ACC112 (cell line): Measurements from ENCODE around the gene GPX7.
"Not testable (repeated sequence)": the region's sequence is repeated elsewhere in the genome, so short reads cannot be mapped to it uniquely, and the experiment has no call there.

Source experiments
- H2AFZ ChIP-seq: fragments of 200-600 bp; sonication (generic); one replicate; pipeline ENCODE4 v1.6.0; 2017; ENCODE audit warnings: antibody characterized with exemption, low read length; ENCODE audit not compliant: unreplicated experiment
- H3K27ac ChIP-seq: fragments of 200-600 bp; sonication (generic); 2 replicates; pipeline ENCODE4 v1.5.1; 2014; ENCODE audit warnings: low read depth, mild to moderate bottlenecking, antibody characterized with exemption, low read length, moderate library complexity
- H3K27me3 ChIP-seq: fragments of 200-600 bp; sonication (generic); 2 replicates; pipeline ENCODE4 v1.6.1; 2014; ENCODE audit warnings: mild to moderate bottlenecking, antibody characterized with exemption, low read length, moderate library complexity, mixed read lengths; ENCODE audit not compliant: insufficient read depth
- H3K36me3 ChIP-seq: fragments of 200-600 bp; sonication (generic); 2 replicates; pipeline ENCODE4 v1.6.1; 2016; ENCODE audit warnings: mild to moderate bottlenecking, antibody characterized with exemption, low read length, moderate library complexity, mixed read lengths; ENCODE audit not compliant: insufficient read depth
- H3K4me1 ChIP-seq: fragments of 200-600 bp; sonication (generic); one replicate; pipeline ENCODE4 v1.6.1; 2016; ENCODE audit warnings: low read length, mixed read lengths; ENCODE audit not compliant: insufficient read depth, unreplicated experiment, control insufficient read depth
- H3K4me3 ChIP-seq: fragments of 200-600 bp; sonication (generic); 2 replicates; pipeline ENCODE4 v1.5.1; 2014; ENCODE audit warnings: mild to moderate bottlenecking, low read depth, low read length
- H3K79me2 ChIP-seq: fragments of 200-600 bp; sonication (generic); one replicate; pipeline ENCODE4 v1.6.0; 2016; ENCODE audit warnings: low read length; ENCODE audit not compliant: control insufficient read depth, unreplicated experiment, insufficient read depth

The GPX7 gene

DNA sequence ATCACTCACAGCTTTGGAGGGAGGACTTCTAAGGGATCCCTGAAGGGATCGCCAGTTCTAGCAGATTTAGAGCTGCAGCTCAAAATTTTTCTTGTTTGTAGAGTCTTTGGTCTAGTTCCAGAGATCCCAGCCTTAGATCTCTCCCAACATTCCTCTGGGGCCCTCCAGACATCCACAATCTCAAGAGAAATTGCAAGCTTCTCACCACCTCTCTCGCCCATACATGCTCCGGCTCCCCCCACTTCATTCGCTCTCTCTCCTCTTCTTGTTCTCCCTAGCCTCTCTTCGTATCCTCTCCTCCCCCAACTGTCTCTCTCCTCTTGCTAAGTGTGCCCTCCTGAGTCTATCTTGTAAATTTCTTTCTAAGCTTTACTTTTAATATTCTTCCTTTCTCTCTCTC is 34.2 kb upstream of the GPX7 start:
- Histone ChIP-seq H3K79me2 (no peaks in the 10 kb centered on the region), H3K36me3 (no peaks in the 10 kb centered on the region), H3K4me3 (no peak overlapping the region), H3K4me1 (no peaks in the 10 kb centered on the region), H3K27me3 (no peaks in the 10 kb centered on the region), H3K27ac (no peak overlapping the region), H2AFZ (peak overlapping the region; percentile 11)

DNA sequence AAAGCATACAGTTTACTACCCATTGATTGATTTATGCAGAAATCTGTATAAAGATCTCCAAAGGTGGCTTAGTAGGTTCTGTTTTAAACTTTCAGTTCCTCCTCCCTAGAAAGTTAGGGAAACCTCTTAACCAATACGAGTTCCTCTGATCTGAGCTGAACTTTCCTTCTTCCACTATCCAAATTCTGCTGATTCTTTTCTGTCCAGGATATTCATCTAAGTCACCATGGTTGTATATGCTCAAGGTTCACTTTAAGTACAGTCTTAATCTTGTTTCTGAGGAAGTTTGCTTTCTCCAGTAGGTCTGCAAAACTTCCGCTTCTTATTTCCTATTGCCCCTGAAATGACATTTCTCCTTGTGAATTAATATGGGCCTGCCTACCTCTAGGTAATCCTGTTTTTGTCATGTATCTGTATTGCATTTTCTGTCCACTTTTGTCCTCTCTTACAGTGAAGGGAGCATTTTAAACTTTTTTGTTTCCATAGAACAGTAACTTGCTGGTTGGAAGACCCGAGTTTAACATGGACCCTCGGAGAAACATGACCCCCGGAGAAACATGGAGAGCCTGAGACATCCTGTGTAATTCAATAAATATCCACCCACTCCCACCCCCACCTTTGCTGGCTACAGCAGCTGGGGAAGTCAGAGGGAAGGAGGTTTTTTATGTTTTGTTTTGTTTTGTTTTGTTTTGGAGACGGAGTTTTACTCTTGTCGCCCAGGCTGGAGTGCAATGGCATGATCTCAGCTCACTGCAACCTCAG is 32.5 kb upstream of the GPX7 start:
- Histone ChIP-seq H3K4me1 (peaks cover 5% of the 10 kb centered on the region), H3K27me3 (no peaks in the 10 kb centered on the region), H3K4me3 (no peak overlapping the region), H3K27ac (no peak overlapping the region), H2AFZ (peak overlapping the region; percentile 30), H3K36me3 (no peaks in the 10 kb centered on the region), H3K79me2 (no peaks in the 10 kb centered on the region)

DNA sequence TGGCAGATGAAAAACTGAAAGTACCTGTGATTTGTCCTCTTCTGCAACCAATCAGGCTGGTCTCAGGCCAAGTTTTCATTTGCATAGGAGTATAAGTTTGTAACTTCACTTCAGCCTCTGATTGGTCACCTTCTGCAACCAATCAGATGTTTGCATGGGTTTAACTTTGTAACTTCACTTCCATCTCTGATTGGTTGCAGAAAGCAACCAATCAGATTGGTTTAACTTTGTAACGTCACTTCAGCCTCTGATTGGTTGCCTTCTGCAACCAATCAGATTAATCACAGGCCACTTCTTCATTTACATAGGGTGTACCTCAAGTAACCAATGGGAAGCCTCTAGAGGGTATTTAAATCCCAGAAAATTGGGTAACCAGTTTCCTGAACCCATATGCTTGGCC is 30.4 kb upstream of the GPX7 start:
- no peak overlapping the region for H3K27ac ChIP-seq
- no peaks in the 10 kb centered on the region for H3K36me3 ChIP-seq
- H3K4me1 ChIP-seq, result peaks cover 9% of the 10 kb centered on the region
- H3K4me3 ChIP-seq, result no peak overlapping the region
- no peaks in the 10 kb centered on the region for H3K79me2 ChIP-seq
- H3K27me3 ChIP-seq, result no peaks in the 10 kb centered on the region
- no peak overlapping the region for H2AFZ ChIP-seq

DNA sequence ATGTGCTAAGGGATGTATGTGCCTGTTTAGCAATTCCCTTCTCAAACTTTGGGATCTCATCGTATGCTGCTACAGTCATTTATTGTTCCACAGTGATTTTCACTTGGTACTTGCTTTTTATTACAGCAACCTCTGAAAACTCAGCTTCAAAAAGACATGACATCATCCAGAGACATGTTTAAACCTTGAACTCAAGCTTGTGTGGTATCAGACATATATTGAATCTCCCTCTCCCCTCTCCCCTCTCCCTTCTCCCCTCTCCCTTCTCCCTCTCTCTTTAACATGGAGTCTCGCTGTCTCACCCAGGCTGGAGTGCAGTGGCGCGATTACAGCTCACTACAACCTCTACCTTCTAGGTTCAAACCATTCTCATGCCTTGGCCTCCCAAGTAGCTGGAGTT is 29.8 kb upstream of the GPX7 start:
- no peaks in the 10 kb centered on the region for H3K79me2 ChIP-seq
- no peak overlapping the region for H3K4me3 ChIP-seq
- H3K36me3 ChIP-seq, result no peaks in the 10 kb centered on the region
- H2AFZ ChIP-seq, result no peak overlapping the region
- no peak overlapping the region for H3K27ac ChIP-seq
- peaks cover 9% of the 10 kb centered on the region for H3K4me1 ChIP-seq
- no peaks in the 10 kb centered on the region for H3K27me3 ChIP-seq

DNA sequence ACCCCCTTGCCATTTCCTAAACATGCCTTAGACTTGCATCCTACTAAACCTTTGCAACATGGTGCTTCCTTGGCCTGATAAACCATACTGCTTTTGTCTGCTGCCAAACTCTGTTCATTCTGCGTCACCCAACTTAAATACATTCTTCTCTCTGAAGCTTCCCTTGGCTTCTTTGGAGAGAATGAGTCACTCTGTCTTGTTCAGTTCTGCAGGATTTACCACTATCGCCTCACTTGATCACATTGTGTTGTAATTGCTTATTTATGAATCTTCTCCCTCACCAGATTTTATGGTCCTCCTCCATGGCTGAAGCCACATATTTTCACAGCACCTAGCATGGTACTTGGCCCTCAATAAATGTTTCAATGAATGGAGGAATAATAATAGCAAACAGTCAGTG is 27.6 kb upstream of the GPX7 start:
- Histone ChIP-seq H3K27me3 (no peaks in the 10 kb centered on the region), H3K27ac (peak overlapping the region; percentile 17), H3K4me1 (peaks cover 9% of the 10 kb centered on the region), H3K36me3 (no peaks in the 10 kb centered on the region), H2AFZ (peak overlapping the region; percentile 34), H3K79me2 (no peaks in the 10 kb centered on the region), H3K4me3 (no peak overlapping the region)

DNA sequence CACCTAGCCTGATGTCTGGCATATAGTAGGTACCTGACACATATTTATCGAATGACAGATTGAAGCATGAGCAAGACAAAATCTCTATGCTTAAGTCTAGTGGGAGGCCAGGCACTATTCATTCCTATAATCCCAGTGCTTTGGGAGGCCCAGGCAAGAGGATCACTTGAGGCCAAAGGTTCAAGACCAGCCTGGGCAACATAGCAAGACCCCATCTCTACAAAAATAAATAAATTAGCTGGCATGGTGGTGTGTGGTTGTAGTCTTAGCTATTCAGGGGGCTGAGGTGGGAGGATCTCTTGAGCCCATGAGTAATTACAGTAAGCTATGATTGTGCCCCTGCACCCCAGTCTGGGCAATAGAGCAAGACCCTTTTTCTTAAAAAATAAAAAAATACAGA is 26.1 kb upstream of the GPX7 start:
- Histone ChIP-seq H3K79me2 (no peaks in the 10 kb centered on the region), H3K36me3 (no peaks in the 10 kb centered on the region), H3K27ac (no peak overlapping the region), H3K4me1 (peaks cover 9% of the 10 kb centered on the region), H3K27me3 (no peaks in the 10 kb centered on the region), H3K4me3 (no peak overlapping the region), H2AFZ (no peak overlapping the region)

DNA sequence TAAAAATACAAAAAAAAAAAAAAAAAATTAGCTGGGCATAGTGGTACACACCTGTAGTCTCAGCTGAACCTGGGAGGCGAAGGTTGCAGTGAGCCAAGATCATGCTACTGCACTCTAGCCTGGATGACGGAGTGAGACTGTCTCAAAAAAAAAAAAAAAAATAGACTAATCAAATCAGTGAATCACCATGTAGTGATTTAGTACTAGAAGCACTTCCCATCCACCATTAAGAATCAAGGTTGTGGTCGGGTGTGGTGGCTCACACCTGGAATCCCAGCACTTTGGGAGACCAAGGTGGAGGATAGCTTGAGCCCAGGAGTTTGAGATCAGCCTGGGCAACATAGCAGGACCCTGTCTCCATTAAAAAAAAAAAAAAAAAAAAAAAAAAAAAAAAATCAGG is 24.1 kb upstream of the GPX7 start:
- H3K36me3 ChIP-seq, H3K27ac ChIP-seq, H2AFZ ChIP-seq, H3K79me2 ChIP-seq, H3K4me3 ChIP-seq, H3K27me3 ChIP-seq, H3K4me1 ChIP-seq: not testable (repeated sequence)

DNA sequence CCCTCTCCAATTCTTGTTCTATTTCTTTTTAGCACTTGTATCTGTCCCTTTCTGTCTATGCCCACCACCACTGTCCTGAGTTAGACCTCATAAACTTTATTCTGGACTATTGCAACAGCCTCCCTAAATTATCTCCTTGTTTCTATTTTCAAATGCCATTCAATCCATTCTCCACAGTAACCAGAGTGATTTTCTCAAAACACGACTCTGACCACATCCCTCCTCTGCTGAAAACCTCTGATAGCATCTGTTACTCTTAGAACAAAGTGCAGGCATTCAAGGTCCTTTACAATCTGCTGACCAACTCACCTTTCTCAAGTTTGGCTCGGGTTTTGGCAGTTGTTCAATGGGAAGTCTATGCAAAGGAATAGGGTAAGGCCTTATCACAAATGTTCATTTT is 22.8 kb upstream of the GPX7 start:
- H3K27ac ChIP-seq, result no peak overlapping the region
- H3K4me3 ChIP-seq, result no peak overlapping the region
- H2AFZ ChIP-seq, result no peak overlapping the region

DNA sequence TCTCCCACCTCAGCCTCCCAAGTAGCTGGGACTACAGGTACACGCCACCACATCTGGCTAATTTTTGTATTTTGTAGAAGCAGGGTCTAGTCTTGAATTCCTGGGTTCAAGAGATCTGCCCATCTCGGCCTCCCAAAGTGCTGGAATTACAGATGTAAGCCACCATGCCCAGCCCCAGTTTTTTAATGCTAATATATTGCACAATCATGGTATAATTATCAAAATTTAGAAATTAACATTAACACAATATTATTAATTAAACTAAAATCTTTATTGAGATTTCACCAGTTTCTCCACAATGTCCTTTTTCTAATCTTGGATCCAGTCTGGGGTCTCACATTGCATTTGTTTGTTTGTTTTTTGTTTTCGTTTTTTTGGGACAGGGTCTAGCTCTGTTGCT is 21.9 kb upstream of the GPX7 start:
- Histone ChIP-seq H3K4me3 (no peak overlapping the region), H3K27me3 (peaks cover 14% of the 10 kb centered on the region; the same call in 1 of the 2 replicates), H3K79me2 (no peaks in the 10 kb centered on the region), H3K27ac (no peak overlapping the region), H2AFZ (no peak overlapping the region), H3K4me1 (no peaks in the 10 kb centered on the region), H3K36me3 (no peaks in the 10 kb centered on the region)

More for the DNA sequence above, 22.8 kb upstream of the GPX7 start:
- Histone ChIP-seq H3K4me1 (peaks cover 5% of the 10 kb centered on the region), H3K36me3 (no peaks in the 10 kb centered on the region), H3K79me2 (no peaks in the 10 kb centered on the region), H3K27me3 (peaks cover 14% of the 10 kb centered on the region; the same call in 1 of the 2 replicates)

DNA sequence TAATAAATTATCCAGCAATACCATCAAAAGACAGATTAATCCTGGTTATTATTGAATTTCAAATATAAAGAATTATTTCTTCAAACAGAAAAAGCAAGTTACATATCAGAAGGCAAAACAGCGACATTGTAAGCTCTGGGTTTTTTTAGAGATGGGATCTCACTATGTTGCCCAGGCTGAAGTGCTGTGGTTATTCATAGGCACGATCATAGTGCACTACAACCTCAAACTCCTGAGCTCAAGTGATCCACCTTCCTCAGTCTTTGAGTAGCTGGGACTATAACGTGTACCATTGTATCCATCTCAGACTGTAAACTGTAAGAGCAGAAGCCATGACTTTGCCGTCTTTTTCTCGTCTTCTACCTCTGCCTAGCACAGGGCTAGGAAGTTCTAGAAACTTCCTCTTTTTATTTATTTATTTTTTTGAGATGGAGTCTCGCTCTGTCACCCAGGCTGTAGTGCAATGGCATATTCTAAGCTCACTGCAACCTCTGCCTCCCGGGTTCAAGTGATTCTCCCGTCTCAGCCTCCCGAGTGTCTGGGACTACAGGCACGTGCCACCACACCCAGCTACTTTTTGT is 20.0 kb upstream of the GPX7 start:
- H3K79me2 ChIP-seq, result no peaks in the 10 kb centered on the region
- H3K27me3 ChIP-seq, result peaks cover 14% of the 10 kb centered on the region; the same call in 1 of the 2 replicates
- no peak overlapping the region for H3K4me3 ChIP-seq
- no peak overlapping the region for H2AFZ ChIP-seq
- no peaks in the 10 kb centered on the region for H3K36me3 ChIP-seq
- no peaks in the 10 kb centered on the region for H3K4me1 ChIP-seq
- no peak overlapping the region for H3K27ac ChIP-seq

DNA sequence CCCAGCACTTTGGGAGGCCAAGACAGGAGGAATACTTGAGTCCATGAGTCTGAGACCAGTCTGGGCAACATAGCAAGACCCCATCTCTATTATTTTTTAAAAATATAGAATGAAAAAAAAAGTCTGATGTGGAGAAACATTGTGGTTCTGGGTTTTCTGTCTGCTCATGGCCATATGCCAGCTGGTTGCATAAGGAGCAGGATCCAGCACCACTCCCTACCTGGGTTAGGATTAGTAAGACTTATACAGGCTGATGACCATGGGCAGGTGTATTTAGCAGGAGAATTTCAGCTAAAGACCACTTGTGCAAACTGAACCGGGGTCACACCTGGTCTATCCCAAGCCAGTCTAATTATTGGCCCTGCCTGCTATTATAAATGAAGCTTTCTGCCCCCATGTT is 16.7 kb upstream of the GPX7 start:
- H2AFZ ChIP-seq, result no peak overlapping the region
- no peak overlapping the region for H3K4me3 ChIP-seq
- H3K27ac ChIP-seq, result no peak overlapping the region
- H3K79me2 ChIP-seq, result no peaks in the 10 kb centered on the region
- no peaks in the 10 kb centered on the region for H3K4me1 ChIP-seq
- peaks cover 18% of the 10 kb centered on the region; the same call in 1 of the 2 replicates for H3K27me3 ChIP-seq
- H3K36me3 ChIP-seq, result no peaks in the 10 kb centered on the region
